NCI-H2081 treated with DMSO at 0.1 percent for 48 hours (cell line): Measurements from ENCODE around the gene PDP2.
"Not testable (repeated sequence)": the region's sequence is repeated elsewhere in the genome, so short reads cannot be mapped to it uniquely, and the experiment has no call there.

Experiments used
- DNase-seq: peaks from one replicate; lab custom pipeline; 2025; lab: John Stamatoyannopoulos, UW

The PDP2 gene

DNA sequence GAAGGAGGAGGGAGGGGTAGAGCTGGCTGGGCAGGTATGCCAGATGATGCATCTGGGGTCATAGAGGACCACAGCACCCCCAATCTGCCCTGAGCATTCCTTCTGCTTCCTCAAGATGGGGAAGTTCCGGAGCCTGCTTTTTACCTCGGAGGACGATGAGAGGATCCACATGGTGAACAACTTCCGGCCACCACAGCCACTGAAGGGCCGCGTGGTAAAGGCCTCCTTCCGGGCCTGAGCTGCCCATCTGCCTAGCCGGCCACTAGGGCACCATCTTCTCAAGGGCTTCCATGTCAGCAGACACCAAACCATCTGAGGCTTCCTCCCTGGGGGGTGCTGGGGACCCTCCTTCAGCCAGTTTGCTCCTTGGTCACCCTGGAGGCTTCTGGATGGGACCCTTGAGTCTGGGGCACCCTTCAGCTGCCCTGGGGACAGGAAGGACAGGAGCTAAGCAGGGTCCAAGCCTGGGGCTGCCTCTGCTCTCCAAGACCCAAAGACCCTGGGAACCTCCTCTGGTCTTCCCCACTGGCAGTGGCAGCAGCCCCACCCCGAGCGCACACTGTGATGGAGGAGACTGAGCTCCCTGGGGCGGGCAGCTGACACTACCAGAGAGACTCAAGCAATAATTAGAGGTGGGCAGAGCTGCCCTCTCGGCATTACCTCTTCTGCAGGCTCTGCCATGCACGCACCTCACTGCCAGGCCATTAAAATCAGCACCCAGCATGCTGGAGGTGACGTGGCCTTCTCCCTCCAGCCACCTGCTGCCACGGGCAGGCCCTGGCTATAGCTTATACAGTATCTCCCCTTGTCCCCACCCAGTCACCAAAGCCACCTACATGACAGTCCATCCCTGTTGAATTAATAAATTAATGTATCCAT is 26.8 kb upstream of the PDP2 start:
- DNase-seq, result no peak

DNA sequence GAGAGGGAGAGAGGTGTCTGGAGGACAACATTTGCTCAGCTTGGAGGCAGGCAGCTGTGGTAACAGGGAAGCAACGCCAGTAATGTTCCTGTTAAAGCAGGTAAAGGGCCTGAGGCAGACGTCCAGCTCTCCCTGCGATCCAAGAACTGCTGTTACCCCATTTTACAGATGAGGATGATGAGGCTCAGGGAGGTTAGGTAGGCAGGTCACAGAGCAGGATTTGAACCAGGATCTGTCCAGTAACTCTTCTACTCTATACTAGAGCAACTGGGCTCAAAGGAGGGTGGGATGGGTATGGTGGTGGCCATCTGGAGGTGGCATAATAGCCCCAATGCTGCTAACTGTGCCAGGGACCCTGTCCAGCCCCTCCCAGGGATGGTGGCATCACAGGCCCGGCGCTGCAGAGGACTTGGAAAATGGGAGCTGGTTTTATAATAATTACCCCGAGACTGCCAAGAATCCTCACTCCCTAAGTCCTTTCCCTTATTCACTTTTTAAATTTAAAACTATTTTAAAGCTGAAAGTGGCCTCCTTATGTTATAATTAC is 24.1 kb upstream of the PDP2 start:
- DNase-seq, result no peak

DNA sequence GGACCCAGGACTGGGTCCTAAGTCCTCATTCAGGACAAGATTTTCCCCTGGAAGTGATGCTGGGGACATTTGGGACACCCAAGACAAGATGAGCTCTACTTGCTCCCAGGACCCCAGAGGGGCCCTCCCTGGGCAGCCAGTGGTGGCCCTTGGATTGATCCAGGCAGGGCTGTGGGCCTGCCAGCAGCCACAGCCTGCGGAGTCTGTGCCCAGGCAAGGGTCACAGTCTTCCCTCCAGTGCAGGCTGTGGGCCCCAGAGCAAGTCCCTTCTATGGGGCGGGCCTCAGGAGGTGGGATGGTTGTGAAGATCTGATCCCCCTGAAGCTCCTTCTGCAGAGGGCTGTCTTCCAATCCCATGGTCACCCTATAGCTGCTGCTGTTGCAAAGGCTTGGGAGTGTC is 23.5 kb upstream of the PDP2 start:
- DNase-seq, result no peak

DNA sequence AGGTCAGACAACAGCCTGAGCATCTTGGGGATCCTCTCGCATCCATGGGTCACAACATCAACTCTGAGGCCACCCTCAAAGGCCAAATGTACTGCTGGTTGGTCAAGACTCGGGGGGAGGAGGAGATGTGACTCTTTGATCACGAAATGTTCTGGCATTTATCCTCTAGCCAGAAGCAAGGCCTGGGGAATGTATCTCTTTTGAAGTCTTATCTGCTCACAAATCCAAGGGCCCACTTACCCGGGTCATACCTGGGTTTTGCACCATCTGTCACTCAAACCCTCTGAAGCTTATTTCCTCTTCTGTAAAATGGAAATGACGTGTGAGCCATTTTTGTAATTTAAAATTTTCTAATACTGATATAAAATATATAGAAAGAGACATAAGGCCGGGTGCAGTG is 22.9 kb upstream of the PDP2 start:
- no peak for DNase-seq

DNA sequence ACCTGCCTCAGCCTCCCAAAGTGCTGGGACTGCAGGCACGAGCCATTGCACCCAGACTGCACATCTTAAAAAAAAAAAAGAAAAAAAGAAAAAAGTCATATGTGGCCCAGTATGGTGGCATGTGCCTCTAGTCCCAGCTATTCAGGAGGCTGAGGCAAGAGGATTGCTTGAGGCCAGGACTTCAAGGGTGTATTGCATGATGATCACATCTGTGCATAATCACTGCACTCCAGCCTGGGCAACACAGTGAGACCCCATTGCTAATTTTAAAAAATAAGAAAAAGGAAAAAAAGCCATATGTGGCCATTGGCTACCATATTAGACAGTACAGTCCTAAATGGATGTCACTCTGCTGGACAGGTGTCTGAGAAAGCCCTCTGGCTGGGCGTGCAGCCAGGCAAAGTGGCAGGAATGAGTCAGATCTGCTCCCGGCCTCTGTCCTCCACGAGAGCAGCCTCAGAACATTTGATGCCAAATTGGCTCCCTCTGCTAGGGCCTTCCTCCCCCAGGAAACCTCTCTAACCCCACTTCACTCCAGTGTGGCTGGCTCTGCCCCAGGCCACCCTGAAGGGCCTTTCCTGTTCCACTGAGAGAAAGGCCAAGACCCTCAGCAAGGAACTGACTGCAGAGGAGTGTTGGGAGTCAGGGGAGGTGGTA is 21.4 kb upstream of the PDP2 start:
- no peak for DNase-seq

DNA sequence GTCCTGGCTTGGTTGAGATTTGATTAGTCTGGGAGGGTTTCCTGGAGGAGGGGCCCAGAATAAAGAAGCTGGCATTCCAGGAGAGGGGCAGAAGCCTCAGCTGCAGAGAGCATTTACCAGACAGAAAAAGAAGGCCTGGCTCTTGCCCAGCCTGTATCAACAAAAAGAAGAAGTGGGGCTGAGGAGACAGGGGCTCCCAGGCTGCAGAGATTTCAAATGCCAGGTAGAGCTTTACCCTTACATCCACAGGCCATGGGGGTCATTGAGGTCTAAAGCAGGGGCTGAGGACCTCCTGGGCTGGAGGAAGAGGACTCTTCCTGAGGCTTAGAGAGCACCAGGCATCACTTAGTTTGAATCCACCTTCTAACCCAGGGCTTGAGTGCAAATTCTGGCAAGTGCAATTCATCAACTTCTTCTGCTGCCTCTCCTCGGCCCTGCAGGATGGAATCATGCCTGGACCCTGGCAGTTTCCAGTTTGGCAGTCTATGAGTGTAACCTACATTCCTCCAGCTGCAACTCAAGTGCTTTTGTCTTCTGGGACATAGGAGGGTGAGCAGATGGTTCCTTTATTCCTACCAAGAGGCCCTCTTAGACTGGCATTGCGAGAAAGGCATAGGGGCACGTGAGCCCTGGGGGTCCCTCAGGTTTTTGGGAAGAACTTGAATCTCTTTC is 20.8 kb upstream of the PDP2 start:
- no peak for DNase-seq

DNA sequence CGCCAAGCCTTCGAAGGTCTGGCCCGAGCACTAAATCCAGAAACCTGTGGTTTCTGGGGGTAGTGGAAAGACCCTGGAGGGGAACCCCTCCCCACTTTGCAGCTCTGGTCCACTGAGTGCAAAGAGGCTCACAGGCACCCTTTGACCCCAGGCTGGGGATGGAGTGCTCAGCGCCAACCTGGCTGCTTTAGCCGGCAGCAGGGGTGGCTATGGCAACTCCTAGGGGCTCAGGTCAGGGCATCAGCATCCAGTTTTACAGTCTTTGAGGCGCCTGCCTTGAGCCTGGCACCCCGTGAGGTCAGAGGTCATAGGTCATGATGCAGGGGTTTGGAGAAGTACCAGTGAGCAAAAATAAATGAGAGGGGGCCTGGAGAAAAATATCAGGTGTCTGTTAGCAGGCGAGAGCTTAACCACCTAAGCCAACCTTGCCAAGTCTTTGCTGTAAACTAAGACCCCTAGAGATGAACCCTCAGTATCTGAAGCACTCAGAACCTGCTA is 18.2 kb upstream of the PDP2 start:
- DNase-seq, result no peak

DNA sequence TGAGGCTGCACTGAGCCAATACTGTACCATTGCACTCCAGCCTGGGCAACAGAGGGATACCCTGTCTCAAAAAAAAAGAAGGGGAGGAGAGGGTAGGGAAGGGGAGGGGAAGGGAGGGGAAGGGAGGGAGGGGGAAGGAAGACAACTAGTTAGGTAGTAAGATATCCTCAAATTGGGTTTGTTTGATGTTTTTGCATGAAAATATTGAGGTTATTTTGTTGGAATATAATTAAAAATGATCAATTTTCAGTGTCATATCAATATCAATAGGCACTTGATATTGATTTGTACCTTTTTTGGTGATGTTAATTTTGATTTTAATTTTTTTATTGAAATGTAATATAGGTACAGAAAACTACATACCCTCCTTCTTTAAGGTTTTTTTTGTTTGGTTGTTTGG is 16.6 kb upstream of the PDP2 start:
- no peak for DNase-seq

DNA sequence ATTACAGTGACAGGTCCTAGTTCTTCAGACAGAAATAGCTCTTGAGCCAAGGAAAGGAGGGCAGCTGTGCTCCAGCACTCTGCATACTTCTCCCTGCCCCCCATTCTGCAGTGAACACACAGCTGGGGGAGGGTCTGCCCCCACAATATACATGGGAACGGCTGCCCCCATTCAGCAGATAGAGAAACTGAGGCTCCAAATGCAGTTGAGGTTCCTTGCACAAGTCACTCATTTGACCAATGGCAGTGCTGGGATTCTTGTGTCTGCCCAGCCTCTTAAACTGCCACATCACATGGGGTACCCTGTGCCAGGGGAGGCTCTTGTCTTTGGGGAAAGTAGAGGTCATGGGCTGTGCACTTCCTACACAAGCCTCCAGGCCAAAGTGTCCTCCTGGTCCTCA is 10.9 kb upstream of the PDP2 start:
- no peak for DNase-seq

DNA sequence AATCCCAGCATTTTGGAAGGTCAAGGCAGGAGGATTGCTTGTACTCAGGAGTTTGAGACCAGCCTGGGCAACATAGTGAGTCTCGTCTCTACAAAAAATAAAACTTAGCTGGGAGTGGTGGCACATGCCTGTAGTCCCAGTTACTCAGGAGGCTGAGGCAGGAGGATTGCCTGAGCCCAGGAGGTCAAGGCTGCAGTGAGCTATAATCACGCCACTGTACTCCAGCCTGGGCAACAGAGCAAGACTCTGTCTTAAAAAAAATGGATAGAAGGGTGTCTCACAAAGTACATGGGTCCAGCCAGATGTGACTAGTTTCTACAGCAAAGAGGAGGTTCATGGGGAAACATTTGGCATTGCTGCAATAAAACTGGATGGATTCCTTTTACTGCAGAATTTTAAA is 9.0 kb upstream of the PDP2 start:
- not testable (repeated sequence) for DNase-seq

DNA sequence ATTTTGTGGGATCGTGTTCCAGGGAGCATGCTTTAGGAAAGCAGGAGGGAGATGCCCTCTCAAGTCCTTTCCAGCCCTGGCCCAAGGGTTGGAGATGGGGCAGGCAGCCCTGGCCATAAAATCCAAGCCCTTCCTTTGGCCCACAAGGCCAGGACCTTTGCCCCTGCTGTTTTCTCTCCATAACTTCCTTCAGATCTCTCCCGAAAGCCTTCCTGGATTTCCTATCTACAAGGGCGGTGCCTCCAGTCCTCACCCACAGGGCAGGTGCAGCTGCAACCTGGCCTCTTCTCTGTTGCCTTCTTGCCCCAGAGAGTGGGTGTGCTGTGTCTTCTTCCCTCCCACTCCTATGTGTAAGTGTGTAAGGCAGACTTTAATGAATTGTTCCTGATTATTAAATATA is 8.5 kb upstream of the PDP2 start:
- DNase-seq, result no peak

DNA sequence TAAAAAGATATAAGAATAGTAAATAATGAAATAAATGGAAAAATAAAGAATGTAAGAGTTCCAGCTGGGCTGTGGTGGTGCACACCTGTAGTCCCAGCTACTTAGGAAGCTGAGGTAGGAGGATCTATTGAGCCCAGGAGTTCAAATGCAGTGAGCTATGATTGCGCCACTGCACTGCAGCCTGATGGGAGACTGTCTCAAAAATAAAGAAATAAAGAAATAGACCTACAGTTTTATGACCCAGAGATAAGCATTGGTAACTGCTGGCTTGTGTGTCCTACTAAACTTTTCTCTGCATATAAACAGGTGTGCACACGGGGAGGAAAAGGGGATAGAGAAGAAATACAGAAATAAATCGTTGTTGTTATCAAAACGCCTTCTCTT is 7.8 kb upstream of the PDP2 start:
- DNase-seq, result no peak

DNA sequence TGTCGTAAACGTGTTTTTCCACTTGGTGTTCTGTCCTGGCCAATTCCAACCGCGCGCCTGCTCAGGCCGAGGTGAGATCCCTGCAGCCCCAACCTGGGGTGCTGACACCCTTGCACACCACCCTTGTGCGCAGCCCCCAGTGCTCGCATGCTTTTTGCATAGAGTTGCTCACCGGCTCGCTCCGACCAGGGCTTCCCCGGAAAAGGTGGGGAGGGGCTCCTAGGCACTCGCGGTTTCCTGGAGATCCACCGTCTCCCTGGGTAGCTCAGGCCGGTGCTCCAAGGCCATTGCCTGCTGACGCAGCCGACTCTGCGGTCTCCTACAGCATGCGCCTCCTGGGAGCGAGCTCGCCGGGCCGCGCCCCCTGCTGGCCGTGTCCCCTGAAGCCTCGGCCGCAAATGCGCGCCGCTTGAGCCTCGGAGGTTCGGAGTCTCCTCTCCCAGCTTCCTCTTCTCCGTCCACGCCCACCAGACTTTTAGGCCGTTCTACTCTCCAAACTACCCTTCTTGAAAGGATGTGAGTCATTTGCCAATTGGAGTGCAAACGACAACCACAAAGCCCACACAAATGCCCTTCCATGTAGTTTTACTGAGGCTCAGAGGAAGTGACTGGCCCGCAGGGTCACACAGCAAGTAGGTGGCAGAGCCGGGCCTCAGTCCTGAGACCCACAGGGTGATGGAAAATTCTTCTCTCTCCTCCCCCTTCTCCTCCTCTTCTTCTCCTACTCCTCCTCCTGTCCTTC is 7.2 kb upstream of the PDP2 start:
- DNase-seq, result no peak

DNA sequence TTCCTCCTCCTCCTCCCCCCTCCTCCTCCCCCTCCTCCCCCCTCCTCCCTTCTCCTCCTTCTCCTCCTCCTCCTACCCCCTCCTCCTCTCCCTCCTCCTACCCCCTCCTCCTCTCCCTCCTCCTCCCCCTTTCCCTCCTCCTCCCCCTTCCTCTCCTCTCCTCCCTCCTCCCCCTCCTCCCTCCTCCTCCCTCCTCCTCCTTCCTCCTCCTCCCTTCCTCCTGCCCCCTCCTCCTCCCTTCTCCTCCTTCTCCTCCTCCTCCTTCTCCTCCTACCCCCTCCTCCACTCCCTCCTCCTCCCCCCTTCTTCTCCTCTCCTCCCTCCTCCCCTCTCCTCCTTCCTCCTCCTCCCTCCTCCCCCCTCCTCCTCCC is 6.6 kb upstream of the PDP2 start:
- no peak for DNase-seq

DNA sequence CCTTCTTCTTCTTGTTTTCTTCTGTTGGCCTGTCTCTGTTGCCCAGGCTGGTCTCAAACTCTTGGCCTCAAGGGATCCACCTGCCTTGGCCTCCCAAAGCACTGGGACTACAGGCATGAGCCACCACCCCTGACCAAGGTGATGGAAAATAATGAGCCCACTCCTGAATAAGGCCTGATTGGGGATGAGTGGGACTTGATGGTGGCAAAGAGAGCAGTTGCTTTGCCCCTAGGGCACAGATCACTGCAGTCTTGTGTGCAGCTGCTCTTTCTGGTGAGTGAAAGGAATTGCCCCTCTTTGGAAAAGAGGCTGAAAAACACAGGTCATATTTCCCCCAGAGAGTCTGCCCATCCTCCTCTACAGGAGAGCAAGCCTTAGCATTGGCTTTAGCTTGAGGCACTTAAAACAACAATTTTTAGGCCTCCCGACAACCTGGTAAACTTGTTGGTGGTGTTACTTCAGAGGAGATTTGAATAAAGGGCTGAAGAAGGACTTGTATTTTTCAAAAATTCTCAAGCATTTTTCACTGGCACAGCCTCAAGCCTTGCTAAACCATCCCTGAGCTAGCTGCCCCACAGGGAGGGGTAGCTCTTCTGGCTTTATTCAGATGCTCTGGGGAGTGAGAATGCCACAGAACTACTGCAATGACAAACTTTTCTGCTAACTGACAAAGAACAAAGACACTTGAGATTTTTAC is 6.1 kb upstream of the PDP2 start:
- no peak for DNase-seq

DNA sequence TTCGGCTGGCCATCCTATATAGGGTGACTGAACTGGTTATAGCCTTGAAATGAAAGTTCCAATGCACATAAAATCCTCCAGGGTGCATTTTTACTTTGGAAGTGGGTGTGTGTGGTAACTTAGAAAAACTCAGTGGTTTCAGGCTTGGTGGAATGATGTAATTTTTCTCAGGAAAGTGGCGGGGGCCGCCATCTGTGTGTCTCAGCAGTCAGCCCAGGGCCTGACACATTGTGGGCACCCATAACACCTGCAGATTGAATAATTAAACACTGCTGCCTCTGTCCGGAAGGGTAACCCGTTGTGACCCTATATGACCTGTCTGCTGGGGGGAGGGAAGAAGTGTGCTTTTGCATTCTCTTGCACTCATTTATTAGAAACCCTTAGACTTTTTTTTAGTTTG is 2.2 kb upstream of the PDP2 start:
- DNase-seq, result no peak

DNA sequence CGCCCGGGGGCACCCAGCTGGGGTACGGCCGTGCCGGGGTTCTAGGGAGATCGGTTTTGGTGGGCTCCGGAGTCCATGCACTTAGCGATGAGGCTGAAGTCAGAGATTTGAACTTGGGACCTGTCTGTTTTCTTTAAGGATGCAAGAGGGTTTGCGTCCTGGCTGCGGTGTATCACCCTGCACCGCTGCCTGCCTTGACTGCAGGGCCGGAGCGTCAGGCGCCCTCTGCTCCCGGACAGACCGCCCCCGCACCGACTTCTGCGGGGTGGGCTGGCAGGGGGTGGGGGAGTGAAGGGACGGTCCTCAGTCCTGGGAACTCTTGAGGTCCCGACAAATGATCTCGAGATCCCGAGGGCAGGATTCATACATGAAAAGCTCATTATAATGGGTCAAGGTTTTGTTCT is 701 bp downstream of the PDP2 start:
- no peak for DNase-seq

DNA sequence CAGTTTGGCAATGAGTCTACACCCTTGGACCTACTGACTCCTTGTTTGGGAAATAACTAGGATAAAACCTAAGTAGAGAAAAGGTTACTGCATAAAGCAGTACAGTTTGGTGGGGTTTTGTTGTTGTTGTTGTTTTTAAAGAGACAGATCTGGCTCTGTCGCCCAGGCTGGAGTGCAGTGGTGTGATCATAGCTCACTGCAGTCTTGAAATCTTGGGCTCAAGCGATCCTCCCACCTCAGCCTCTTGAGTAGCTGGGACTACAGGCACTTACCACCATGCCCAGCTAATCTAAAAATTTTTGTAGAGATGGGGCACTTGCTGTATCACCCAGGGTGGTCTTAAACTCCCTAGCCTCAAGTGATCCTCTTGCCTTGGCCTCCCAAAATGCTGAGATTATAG is 1.2 kb downstream of the PDP2 start:
- no peak for DNase-seq

DNA sequence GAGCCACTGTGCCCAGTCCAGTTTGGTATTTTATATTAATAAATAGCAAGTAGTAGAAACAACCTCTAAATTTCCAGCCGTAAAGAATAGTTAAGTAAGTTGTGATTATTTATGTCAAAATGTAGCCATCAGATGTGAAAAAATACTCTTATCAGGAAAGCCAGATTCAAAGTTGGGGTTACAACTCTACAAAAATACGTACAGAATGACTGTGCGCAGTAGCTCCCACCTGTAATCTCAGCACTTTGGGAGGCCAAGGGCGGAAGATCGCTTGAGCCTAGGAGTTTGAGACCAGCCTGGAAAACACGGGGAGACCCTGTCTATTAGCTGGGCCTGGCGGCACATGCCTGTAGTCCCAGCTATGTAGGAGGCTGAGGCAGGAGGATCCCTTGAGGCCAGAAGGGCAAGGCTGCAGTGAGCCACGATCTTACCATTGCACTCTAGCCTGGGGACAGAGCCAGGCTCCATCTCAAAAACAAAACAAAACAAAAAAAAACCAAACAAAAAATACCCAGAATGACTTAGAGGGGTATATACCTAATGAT is 1.7 kb downstream of the PDP2 start:
- no peak for DNase-seq

DNA sequence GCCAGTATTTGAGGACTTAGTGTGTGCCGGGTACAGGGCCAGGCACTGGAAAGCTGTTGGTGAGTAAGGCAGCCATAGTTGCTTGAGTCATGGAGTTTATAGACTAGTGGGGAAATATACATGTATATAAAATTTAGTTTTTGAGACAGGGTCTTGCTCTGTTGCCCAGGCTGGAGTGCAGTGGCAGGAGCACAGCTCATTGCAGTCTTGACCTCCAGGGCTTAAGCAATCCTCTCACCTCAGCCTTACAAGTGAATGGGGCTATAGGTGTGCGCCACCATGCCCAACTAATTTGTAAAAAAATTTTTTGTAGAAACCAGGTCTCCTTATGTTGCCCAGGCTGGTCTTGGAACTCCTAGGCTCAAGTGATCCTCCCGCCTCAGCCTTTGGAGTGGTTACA is 2.4 kb downstream of the PDP2 start:
- no peak for DNase-seq

DNA sequence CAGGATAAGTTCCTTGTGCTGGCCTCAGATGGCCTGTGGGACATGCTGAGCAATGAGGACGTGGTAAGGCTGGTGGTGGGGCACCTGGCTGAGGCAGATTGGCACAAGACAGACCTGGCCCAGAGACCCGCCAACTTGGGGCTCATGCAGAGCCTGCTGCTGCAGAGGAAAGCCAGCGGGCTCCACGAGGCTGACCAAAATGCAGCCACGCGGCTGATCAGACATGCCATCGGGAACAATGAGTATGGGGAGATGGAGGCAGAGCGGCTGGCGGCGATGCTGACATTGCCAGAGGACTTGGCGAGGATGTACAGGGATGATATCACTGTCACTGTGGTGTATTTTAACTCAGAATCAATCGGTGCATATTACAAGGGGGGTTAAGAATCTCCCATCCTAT is 5.2 kb downstream of the PDP2 start:
- DNase-seq, result no peak
